Tibial nerve (tissue), 4 donors: ENCODE data around the gene PRKCE. TPM values are rescaled to one million over a fixed set of nuclear protein-coding genes. Genes with fewer than 3 reads are reported as not detected.

ENCODE experiments used
- DNase-seq, 2 donors: peaks; one replicate each; pipeline ENCODE4 v3.0.0-alpha.2; 2019; ENCODE audit warnings: low spot score in 2 of 2
- H3K27ac ChIP-seq, 4 donors: fragments of 200-600 bp; sonication (generic) in 3 of 4; one replicate each; pipeline ENCODE4 v1.5.1; 2017 to 2019; ENCODE audit warnings: mild to moderate bottlenecking in 1 of 4
- H3K27me3 ChIP-seq, 2 donors: fragments of 200-600 bp; sonication (generic) in 1 of 2; one replicate each; pipeline versions ENCODE4 v1.5.1 to v1.6.0; 2017 to 2019
- H3K36me3 ChIP-seq, 3 donors: fragments of 200-600 bp; sonication (generic); one replicate each; pipeline ENCODE4 v1.5.1; 2018 to 2019
- H3K4me1 ChIP-seq, 4 donors: fragments of 200-600 bp; sonication (generic) in 3 of 4; one replicate each; pipeline ENCODE4 v1.5.1; 2017 to 2019
- H3K4me3 ChIP-seq, 4 donors: fragments of 200-600 bp; sonication (generic) in 3 of 4; one replicate each; pipeline ENCODE4 v1.5.1; 2017 to 2019; ENCODE audit warnings: mild to moderate bottlenecking in 1 of 4, moderate library complexity in 1 of 4
- H3K9me3 ChIP-seq, 4 donors: fragments of 200-600 bp; sonication (generic) in 3 of 4; one replicate each; pipeline ENCODE4 v1.5.1; 2017 to 2019
- CTCF ChIP-seq, 5 experiments: fragments of 200-600 bp in 3 of 5; fragments of 450-650 bp in 2 of 5; sonication (generic) in 3 of 5; IDR thresholded peaks; one replicate each; pipeline ENCODE4 v1.5.1; 2016 to 2019; ENCODE audit warnings: antibody characterized with exemption in 5 of 5, mild to moderate bottlenecking in 3 of 5, moderate library complexity in 2 of 5
- EP300 ChIP-seq, 2 donors: sonication (generic); formaldehyde crosslinking; IDR thresholded peaks; one replicate each; pipeline ENCODE4 v1.6.1; 2017; ENCODE audit warnings: antibody characterized with exemption in 2 of 2, mild to moderate bottlenecking in 1 of 2
- POLR2A ChIP-seq, 2 donors: fragments of 450-650 bp; IDR thresholded peaks; one replicate each; pipeline ENCODE4 v1.6.1; 2017; ENCODE audit warnings: antibody characterized with exemption in 2 of 2, mild to moderate bottlenecking in 2 of 2, moderate library complexity in 2 of 2
- WGBS, 2 donors: methylation state at CpG; one replicate each; pipeline ENCODE4 v1.1.5; 2018; 5-methylcytosine and 5-hydroxymethylcytosine counted together
- total RNA-seq, 4 donors: library from RNA; depleted of rRNA; stranded (reverse); fragments of >200 nt; gene quantifications; one replicate each; pipeline ENCODE4 v1.1.0, GENCODE V29; 2016

Gene PRKCE
- total RNA-seq, 4 donors from 2014 or later: 14.4 to 22.4 (median 17.9) TPM

- 92 to 96% methylated on average over 6 of the region's 6 CpGs for WGBS, 2 donors
- Histone ChIP-seq H3K4me1 (peaks cover 0 to 27% (median 12%) of the 10 kb centered on the region in 4 donors), H3K27ac (no peak overlapping the region), H3K27me3 (no peaks in the 10 kb centered on the region), H3K36me3 (no peaks in the 10 kb centered on the region), H3K9me3 (no peaks in the 10 kb centered on the region), H3K4me3 (no peak overlapping the region)
- no peak for TF ChIP-seq EP300 (IDR thresholded peaks at IDR 0.05)
- no peak for TF ChIP-seq CTCF (IDR thresholded peaks at IDR 0.05)
- TF ChIP-seq POLR2A (IDR thresholded peaks at IDR 0.05): no peak
- no peak for DNase-seq
Measured at GRCh38 chr2:45720210-45720609, 68.7 kb downstream of the PRKCE start.

- no peaks in the 10 kb centered on the region for H3K27me3 ChIP-seq
- H3K27ac ChIP-seq: no peak overlapping the region
- TF ChIP-seq EP300 (IDR thresholded peaks at IDR 0.05) (no peak), POLR2A (IDR thresholded peaks at IDR 0.05) (no peak), CTCF (IDR thresholded peaks at IDR 0.05) (no peak)
- H3K4me3 ChIP-seq: no peak overlapping the region
- no peak for DNase-seq
- H3K36me3 ChIP-seq: no peaks in the 10 kb centered on the region
- H3K9me3 ChIP-seq: no peaks in the 10 kb centered on the region
- WGBS, 2 donors: 74 to 82% methylated on average over 1 of the region's 1 CpG
- H3K4me1 ChIP-seq: peaks cover 0 to 29% (median 12%) of the 10 kb centered on the region in 4 donors
Measured at GRCh38 chr2:45721150-45721549, 69.7 kb downstream of the PRKCE start.

GRCh38 chr2:45722477-45722876, 71.0 kb downstream of the PRKCE start:
- Histone ChIP-seq H3K36me3 (no peaks in the 10 kb centered on the region), H3K4me1 (peaks cover 0 to 29% (median 14%) of the 10 kb centered on the region in 4 donors), H3K27ac (peak overlapping the region in 1 of 4 donors; percentile 6), H3K4me3 (no peak overlapping the region), H3K27me3 (no peaks in the 10 kb centered on the region), H3K9me3 (no peaks in the 10 kb centered on the region)
- no peak for DNase-seq
- TF ChIP-seq CTCF (IDR thresholded peaks at IDR 0.05): no peak
- TF ChIP-seq EP300 (IDR thresholded peaks at IDR 0.05): no peak
- no peak for TF ChIP-seq POLR2A (IDR thresholded peaks at IDR 0.05)
- 87 to 93% methylated on average over 5 of the region's 5 CpGs for WGBS, 2 donors

- Histone ChIP-seq H3K9me3 (no peaks in the 10 kb centered on the region), H3K27me3 (no peaks in the 10 kb centered on the region), H3K4me3 (no peak overlapping the region), H3K36me3 (no peaks in the 10 kb centered on the region), H3K4me1 (peaks cover 0 to 29% (median 14%) of the 10 kb centered on the region in 4 donors), H3K27ac (peak overlapping the region in 3 of 4 donors; percentile 6 to 54 (median 51))
- 90% methylated on average over 2 of the region's 2 CpGs for WGBS, 2 donors
- TF ChIP-seq CTCF (IDR thresholded peaks at IDR 0.05) (no peak), EP300 (IDR thresholded peaks at IDR 0.05) (no peak), POLR2A (IDR thresholded peaks at IDR 0.05) (no peak)
- DNase-seq: no peak
Measured at GRCh38 chr2:45723857-45724256, 72.4 kb downstream of the PRKCE start.

- no peak for DNase-seq
- no peaks in the 10 kb centered on the region for H3K9me3 ChIP-seq
- 15 to 21% methylated on average over 2 of the region's 2 CpGs for WGBS, 2 donors
- no peaks in the 10 kb centered on the region for H3K36me3 ChIP-seq
- H3K4me3 ChIP-seq: no peak overlapping the region
- peaks cover 0 to 29% (median 14%) of the 10 kb centered on the region in 4 donors for H3K4me1 ChIP-seq
- TF ChIP-seq POLR2A (IDR thresholded peaks at IDR 0.05) (no peak), EP300 (IDR thresholded peaks at IDR 0.05) (no peak), CTCF (IDR thresholded peaks at IDR 0.05) (no peak)
- H3K27ac ChIP-seq: peak overlapping the region in 3 of 4 donors; percentile 2 to 54 (median 51)
- no peaks in the 10 kb centered on the region for H3K27me3 ChIP-seq
Measured at GRCh38 chr2:45724335-45724734, 72.9 kb downstream of the PRKCE start.
